Central memory CD8-positive, alpha-beta T cell (primary cell): ENCODE results near the gene RBKS.
"Not testable (repeated sequence)": the region's sequence is repeated elsewhere in the genome, so short reads cannot be mapped to it uniquely, and the experiment has no call there.

Source experiments
- ATAC-seq: fragments of 150-1000 bp; cut with Tn5 transposase; replicated peaks from 2 replicates; pipeline ENCODE4 v1.10.0; 2022; ENCODE audit warnings: mild to moderate bottlenecking, moderate FRiP score, moderate number of reproducible peaks; ENCODE audit not compliant: poor library complexity, severe bottlenecking; ENCODE audit errors: extremely low read depth
- DNase-seq, 2 donors: peaks; one replicate each; pipeline ENCODE4 v3.0.0; 2021; ENCODE audit warnings: low spot score in 2 of 2
- H3K27ac Mint-ChIP-seq: one replicate; pipeline ENCODE4 v1.8.0; 2022; ENCODE audit warnings: low read depth, mild to moderate bottlenecking, moderate library complexity, mixed read lengths
- H3K27me3 Mint-ChIP-seq: one replicate; pipeline ENCODE4 v1.8.0; 2022; ENCODE audit warnings: mixed read lengths
- H3K36me3 Mint-ChIP-seq: one replicate; pipeline ENCODE4 v1.8.0; 2022; ENCODE audit warnings: mild to moderate bottlenecking, moderate library complexity, mixed read lengths; ENCODE audit not compliant: insufficient read depth
- H3K4me1 Mint-ChIP-seq: one replicate; pipeline ENCODE4 v1.8.0; 2022; ENCODE audit warnings: mixed read lengths
- H3K4me3 Mint-ChIP-seq: one replicate; pipeline ENCODE4 v1.8.0; 2022; ENCODE audit warnings: mild to moderate bottlenecking, moderate library complexity, mixed read lengths
- H3K9me3 Mint-ChIP-seq: one replicate; pipeline ENCODE4 v1.8.0; 2022; ENCODE audit warnings: mixed read lengths

RBKS gene

GRCh38 chr2:27882584-27882922, 7.6 kb downstream of the RBKS start:
- H3K27ac Mint-ChIP-seq, H3K9me3 Mint-ChIP-seq, H3K27me3 Mint-ChIP-seq, DNase-seq, H3K4me1 Mint-ChIP-seq, ATAC-seq, H3K4me3 Mint-ChIP-seq, H3K36me3 Mint-ChIP-seq: not testable (repeated sequence)

GRCh38 chr2:27881815-27882583, 8.2 kb downstream of the RBKS start:
- H3K9me3 Mint-ChIP-seq, H3K4me1 Mint-ChIP-seq, H3K27me3 Mint-ChIP-seq, ATAC-seq, H3K36me3 Mint-ChIP-seq, H3K4me3 Mint-ChIP-seq, DNase-seq, H3K27ac Mint-ChIP-seq: not testable (repeated sequence)

GRCh38 chr2:27878825-27879224, 11.4 kb downstream of the RBKS start:
- no peak overlapping the region for H3K4me3 Mint-ChIP-seq
- no peak for ATAC-seq
- H3K27ac Mint-ChIP-seq, result no peak overlapping the region
- no peaks in the 10 kb centered on the region for H3K4me1 Mint-ChIP-seq
- H3K9me3 Mint-ChIP-seq, result peaks cover 5% of the 10 kb centered on the region
- peaks cover 2% of the 10 kb centered on the region for H3K36me3 Mint-ChIP-seq
- DNase-seq, result no peak
- H3K27me3 Mint-ChIP-seq, result no peaks in the 10 kb centered on the region

GRCh38 chr2:27875089-27875881, 14.9 kb downstream of the RBKS start:
- DNase-seq (no peak), ATAC-seq (no peak)
- Mint-ChIP-seq H3K27me3 (no peaks in the 10 kb centered on the region), H3K27ac (no peak overlapping the region), H3K36me3 (peaks cover 2% of the 10 kb centered on the region), H3K4me3 (no peak overlapping the region), H3K9me3 (peaks cover 5% of the 10 kb centered on the region), H3K4me1 (no peaks in the 10 kb centered on the region)

- no peak overlapping the region for H3K27ac Mint-ChIP-seq
- H3K4me1 Mint-ChIP-seq, result no peaks in the 10 kb centered on the region
- peaks cover 2% of the 10 kb centered on the region for H3K36me3 Mint-ChIP-seq
- H3K4me3 Mint-ChIP-seq, result no peak overlapping the region
- H3K27me3 Mint-ChIP-seq, result no peaks in the 10 kb centered on the region
- ATAC-seq, result no peak
- peaks cover 5% of the 10 kb centered on the region for H3K9me3 Mint-ChIP-seq
- no peak for DNase-seq
Observed at GRCh38 chr2:27873091-27873490, 17.1 kb downstream of the RBKS start.

- Mint-ChIP-seq H3K36me3 (peaks cover 2% of the 10 kb centered on the region), H3K27me3 (no peaks in the 10 kb centered on the region), H3K27ac (no peak overlapping the region), H3K4me3 (no peak overlapping the region), H3K9me3 (peaks cover 5% of the 10 kb centered on the region), H3K4me1 (no peaks in the 10 kb centered on the region)
- no peak for ATAC-seq
- DNase-seq, result no peak
Observed at GRCh38 chr2:27871802-27872201, 18.4 kb downstream of the RBKS start.

GRCh38 chr2:27870724-27871123, 19.5 kb downstream of the RBKS start:
- no peak for ATAC-seq

GRCh38 chr2:27869763-27870162, 20.4 kb downstream of the RBKS start:
- Mint-ChIP-seq H3K4me3 (no peak overlapping the region), H3K27me3 (no peaks in the 10 kb centered on the region), H3K4me1 (no peaks in the 10 kb centered on the region), H3K36me3 (peaks cover 2% of the 10 kb centered on the region), H3K27ac (no peak overlapping the region), H3K9me3 (no peaks in the 10 kb centered on the region)
- DNase-seq (no peak), ATAC-seq (no peak)

More at GRCh38 chr2:27870724-27871123, 19.5 kb downstream of the RBKS start:
- Mint-ChIP-seq H3K27me3 (no peaks in the 10 kb centered on the region), H3K4me3 (no peak overlapping the region), H3K4me1 (no peaks in the 10 kb centered on the region), H3K36me3 (peaks cover 2% of the 10 kb centered on the region), H3K9me3 (peaks cover 3% of the 10 kb centered on the region), H3K27ac (no peak overlapping the region)
- DNase-seq, result no peak

- no peaks in the 10 kb centered on the region for H3K9me3 Mint-ChIP-seq
- no peak overlapping the region for H3K4me3 Mint-ChIP-seq
- H3K4me1 Mint-ChIP-seq, result no peaks in the 10 kb centered on the region
- H3K27ac Mint-ChIP-seq, result no peak overlapping the region
- DNase-seq, result no peak
- H3K27me3 Mint-ChIP-seq, result no peaks in the 10 kb centered on the region
- no peak for ATAC-seq
- peaks cover 2% of the 10 kb centered on the region for H3K36me3 Mint-ChIP-seq
Observed at GRCh38 chr2:27866237-27866636, 23.9 kb downstream of the RBKS start.

GRCh38 chr2:27863955-27864354, 26.2 kb downstream of the RBKS start:
- H3K27ac Mint-ChIP-seq, H3K27me3 Mint-ChIP-seq, DNase-seq, ATAC-seq, H3K9me3 Mint-ChIP-seq, H3K4me1 Mint-ChIP-seq, H3K36me3 Mint-ChIP-seq, H3K4me3 Mint-ChIP-seq: not testable (repeated sequence)

- no peak for DNase-seq
- Mint-ChIP-seq H3K27ac (no peak overlapping the region), H3K4me3 (no peak overlapping the region), H3K4me1 (no peaks in the 10 kb centered on the region), H3K9me3 (no peaks in the 10 kb centered on the region), H3K27me3 (no peaks in the 10 kb centered on the region), H3K36me3 (peaks cover 2% of the 10 kb centered on the region)
- ATAC-seq, result no peak
Observed at GRCh38 chr2:27863146-27863545, 27.0 kb downstream of the RBKS start.

- ATAC-seq (no peak), DNase-seq (no peak)
- H3K4me1 Mint-ChIP-seq, result no peaks in the 10 kb centered on the region
Observed at GRCh38 chr2:27860111-27860510, 30.1 kb downstream of the RBKS start.

More at GRCh38 chr2:27860111-27860510, 30.1 kb downstream of the RBKS start:
- H3K27ac Mint-ChIP-seq, result no peak overlapping the region
- no peaks in the 10 kb centered on the region for H3K36me3 Mint-ChIP-seq
- H3K27me3 Mint-ChIP-seq, result no peaks in the 10 kb centered on the region
- H3K4me3 Mint-ChIP-seq, result no peak overlapping the region
- H3K9me3 Mint-ChIP-seq, result no peaks in the 10 kb centered on the region
